ENCODE results near the gene FLG. TPM values are rescaled to one million over a fixed set of nuclear protein-coding genes. Genes with fewer than 3 reads are reported as not detected.

The FLG gene
- total RNA-seq (2022) (0.07 and 0.12 TPM in 2 replicates), Bru-seq, nascent RNA (percentile 14 among the genes with signal in this experiment), BruChase-seq, experiment 1, labeled RNA remaining after a 6-hour chase (percentile 19 among the genes with signal in this experiment), BruChase-seq, experiment 2, labeled RNA remaining after a 2-hour chase (percentile 14 among the genes with signal in this experiment)
- long read RNA-seq = 0 reads

DNA sequence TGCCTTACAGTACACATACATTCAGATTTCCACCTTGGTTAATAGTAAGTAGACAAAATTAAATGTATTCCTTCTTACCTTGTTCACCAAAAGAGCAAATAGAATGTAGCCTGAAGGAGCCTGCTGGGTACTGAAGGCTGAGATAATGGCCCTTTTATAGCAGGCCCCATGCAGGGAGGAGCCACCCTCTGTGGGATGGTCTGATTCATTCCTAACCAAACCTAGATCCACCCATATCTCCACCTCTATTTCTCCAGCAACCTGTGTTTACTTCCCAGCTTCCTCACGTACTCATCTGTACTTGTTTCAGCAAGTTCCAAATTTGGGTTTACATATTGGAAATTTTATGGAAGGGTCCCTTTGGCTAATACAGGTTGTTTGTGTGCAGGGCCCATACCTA, at the start of gene FLG:
Gene FLG (minus strand): TSS at position 129 of the 400 bp plus-strand sequence. CDS start 9,783 bp downstream, outside the sequence.
- CTCF ChIA-PET = interaction anchor here (0.7 kb wide), 1 partner anchor 1698 kb away, joined by 4 read pairs; no protein-coding TSS in a partner anchor
- no TSS peak for BruUV-seq (replicated peaks)
- Mint-ChIP-seq H3K27me3 (ENCODE audit: insufficient read depth, unreplicated experiment) (no peaks in the 10 kb centered on the region), H3K9me3 (ENCODE audit: unreplicated experiment) (no peaks in the 10 kb centered on the region), H3K27ac (ENCODE audit: low read depth, unreplicated experiment) (no peak within 1 kb of the TSS), H3K4me3 (ENCODE audit: unreplicated experiment) (no peak within 1 kb of the TSS), H3K36me3 (ENCODE audit: insufficient read depth, unreplicated experiment) (no peaks in the 10 kb centered on the region), H3K4me1 (ENCODE audit: insufficient read depth, unreplicated experiment) (no peaks in the 10 kb centered on the region)
- POLR2A ChIA-PET = interaction anchor here (0.6 to 1.6 kb wide), 2 partner anchors 10 to 70 kb away, joined by 3 read pairs; no protein-coding TSS in a partner anchor
- TF ChIP-seq CTCF (IDR thresholded peaks at IDR 0.05; ENCODE audit: unreplicated experiment) = no peak
- peak; percentile 9 for DNase-seq (ENCODE audit: unreplicated experiment)
- intact Hi-C loops (cut with micrococcal nuclease) = no loop called here

- no TSS peak for BruUV-seq (replicated peaks)
- intact Hi-C loops (cut with micrococcal nuclease) = no loop called here
- DNase-seq (ENCODE audit: unreplicated experiment) = no peak
- no peak overlapping the region for H3K27ac Mint-ChIP-seq (ENCODE audit: low read depth, unreplicated experiment)
- ChIA-PET POLR2A (interaction anchor here (0.6 kb wide), 2 partner anchors 182 to 673 kb away, joined by 3 to 5 read pairs; no protein-coding TSS in a partner anchor), CTCF (interaction anchor here (1.6 kb wide), 1 partner anchor 12 kb away, joined by 4 read pairs; no protein-coding TSS in a partner anchor)
- H3K27me3 Mint-ChIP-seq (ENCODE audit: insufficient read depth, unreplicated experiment) = peaks cover 43% of the 10 kb centered on the region
- H3K4me1 Mint-ChIP-seq (ENCODE audit: insufficient read depth, unreplicated experiment) = no peaks in the 10 kb centered on the region
- TF ChIP-seq CTCF (IDR thresholded peaks at IDR 0.05; ENCODE audit: unreplicated experiment) = no peak
- no peaks in the 10 kb centered on the region for H3K9me3 Mint-ChIP-seq (ENCODE audit: unreplicated experiment)
- no peak overlapping the region for H3K4me3 Mint-ChIP-seq (ENCODE audit: unreplicated experiment)
- no peaks in the 10 kb centered on the region for H3K36me3 Mint-ChIP-seq (ENCODE audit: insufficient read depth, unreplicated experiment)
These were observed 49.4 kb upstream of the FLG start for GRCh38 chr1:152374451-152374850.

- H3K9me3 Mint-ChIP-seq (ENCODE audit: unreplicated experiment) = no peaks in the 10 kb centered on the region
- no peaks in the 10 kb centered on the region for H3K36me3 Mint-ChIP-seq (ENCODE audit: insufficient read depth, unreplicated experiment)
- no peaks in the 10 kb centered on the region for H3K4me1 Mint-ChIP-seq (ENCODE audit: insufficient read depth, unreplicated experiment)
- CTCF ChIA-PET = no interaction called here
- DNase-seq (ENCODE audit: unreplicated experiment) = no peak
- POLR2A ChIA-PET = interaction anchor here (1.0 kb wide), 1 partner anchor 8 kb away, joined by 3 read pairs; no protein-coding TSS in a partner anchor
- no peak overlapping the region for H3K27ac Mint-ChIP-seq (ENCODE audit: low read depth, unreplicated experiment)
- no peak for TF ChIP-seq CTCF (IDR thresholded peaks at IDR 0.05; ENCODE audit: unreplicated experiment)
- no TSS peak for BruUV-seq (replicated peaks)
- intact Hi-C loops (cut with micrococcal nuclease) = no loop called here
- peaks cover 33% of the 10 kb centered on the region for H3K27me3 Mint-ChIP-seq (ENCODE audit: insufficient read depth, unreplicated experiment)
- no peak overlapping the region for H3K4me3 Mint-ChIP-seq (ENCODE audit: unreplicated experiment)
These were observed 47.6 kb upstream of the FLG start for GRCh38 chr1:152372672-152373071.

GRCh38 chr1:152367436-152367835, 42.4 kb upstream of the FLG start:
- intact Hi-C loops (cut with micrococcal nuclease) = no loop called here
- Mint-ChIP-seq H3K4me1 (ENCODE audit: insufficient read depth, unreplicated experiment) (no peaks in the 10 kb centered on the region), H3K4me3 (ENCODE audit: unreplicated experiment) (no peak overlapping the region), H3K36me3 (ENCODE audit: insufficient read depth, unreplicated experiment) (no peaks in the 10 kb centered on the region), H3K9me3 (ENCODE audit: unreplicated experiment) (no peaks in the 10 kb centered on the region), H3K27ac (ENCODE audit: low read depth, unreplicated experiment) (no peak overlapping the region), H3K27me3 (ENCODE audit: insufficient read depth, unreplicated experiment) (peaks cover 13% of the 10 kb centered on the region)
- POLR2A ChIA-PET = interaction anchor here (0.7 kb wide), 1 partner anchor 9 kb away, joined by 3 read pairs; no protein-coding TSS in a partner anchor
- CTCF ChIA-PET = interaction anchor here (0.8 to 2.4 kb wide), 6 partner anchors 20 to 182 kb away, joined by 3 to 9 read pairs (median 4); no protein-coding TSS in a partner anchor
- BruUV-seq (replicated peaks) = no TSS peak
- no peak for TF ChIP-seq CTCF (IDR thresholded peaks at IDR 0.05; ENCODE audit: unreplicated experiment)
- DNase-seq (ENCODE audit: unreplicated experiment) = peak; percentile 34

All from MCF 10A (cell line).